Esophagus squamous epithelium (tissue), 4 donors: ENCODE measurements around the gene NFX1.

ENCODE experiments used
- CTCF ChIP-seq, 6 experiments: fragments of 450-650 bp in 4 of 6; fragments of 200-600 bp in 2 of 6; sonication (generic) in 2 of 6; IDR thresholded peaks; one replicate each; pipeline ENCODE4 v1.5.1; 2016 to 2019; ENCODE audit warnings: antibody characterized with exemption in 6 of 6, mild to moderate bottlenecking in 4 of 6, moderate library complexity in 4 of 6
- POLR2A ChIP-seq, 4 donors: fragments of 450-650 bp; IDR thresholded peaks; one replicate each; pipeline ENCODE4 v1.6.1; 2017; ENCODE audit warnings: antibody characterized with exemption in 4 of 4, mild to moderate bottlenecking in 4 of 4, moderate library complexity in 3 of 4

- TF ChIP-seq CTCF (IDR thresholded peaks at IDR 0.05) (no peak), POLR2A (IDR thresholded peaks at IDR 0.05) (no peak)
Observed at GRCh38 chr9:33265211-33265865, 25.0 kb upstream of the NFX1 start.
